Measurements from ENCODE around the gene TUBD1. TPM values are rescaled to one million over a fixed set of nuclear protein-coding genes. Genes with fewer than 3 reads are reported as not detected.
"Not testable (repeated sequence)": the region's sequence is repeated elsewhere in the genome, so short reads cannot be mapped to it uniquely, and the experiment has no call there.

The TUBD1 gene
- polyA plus RNA-seq, 3 donors, result 18.3 to 25.6 (median 20.9) TPM

DNA sequence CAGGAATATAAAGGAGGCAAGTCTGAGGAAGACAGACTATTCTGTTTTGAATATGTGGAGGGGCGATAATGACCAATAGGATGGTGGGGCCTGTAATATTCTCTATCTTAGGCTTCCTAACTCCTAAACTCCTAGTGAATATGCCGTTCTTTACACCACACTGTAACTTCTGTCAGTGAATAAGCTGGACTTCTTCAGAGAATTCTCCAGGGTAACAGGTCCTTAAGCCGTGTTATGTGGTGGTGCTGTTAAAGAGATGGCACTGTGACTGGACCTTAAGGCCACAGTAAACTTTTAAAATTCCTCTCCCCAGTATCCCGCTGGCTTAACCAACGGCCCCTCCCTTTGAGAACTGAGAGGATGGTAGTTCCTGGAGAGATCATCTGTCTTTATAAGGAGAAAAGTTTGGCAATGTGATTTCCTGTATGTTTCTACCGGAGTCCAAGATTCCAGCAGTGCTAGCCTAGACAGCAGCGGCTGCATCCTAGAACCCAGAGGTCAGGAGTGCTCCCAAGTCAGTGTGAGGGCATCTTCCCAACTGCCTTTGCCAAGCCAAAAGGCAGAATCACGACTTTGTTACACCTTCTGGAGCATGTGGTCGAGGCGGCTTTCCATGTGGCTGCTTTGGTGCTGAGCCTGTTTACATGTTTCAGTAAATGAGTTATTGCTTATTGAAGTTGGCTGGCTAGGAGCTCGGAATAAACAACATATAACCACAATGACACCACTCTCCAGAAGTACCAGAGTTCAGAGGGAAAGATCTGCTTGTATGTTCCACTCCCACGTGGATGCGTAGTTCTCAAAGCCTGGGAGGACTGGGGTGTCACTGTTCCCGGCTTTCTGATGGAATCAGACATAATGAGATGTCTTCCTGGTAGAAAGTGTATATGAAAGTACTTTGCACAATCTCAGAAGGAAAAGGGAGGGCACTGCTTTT is 41.0 kb downstream of the TUBD1 start:
- DNase-seq (ENCODE audit: extremely low read depth in 1 of 11, low read depth in 9 of 11, low spot score in 4 of 11), result peak in 1 of 11 donors; percentile 51

DNA sequence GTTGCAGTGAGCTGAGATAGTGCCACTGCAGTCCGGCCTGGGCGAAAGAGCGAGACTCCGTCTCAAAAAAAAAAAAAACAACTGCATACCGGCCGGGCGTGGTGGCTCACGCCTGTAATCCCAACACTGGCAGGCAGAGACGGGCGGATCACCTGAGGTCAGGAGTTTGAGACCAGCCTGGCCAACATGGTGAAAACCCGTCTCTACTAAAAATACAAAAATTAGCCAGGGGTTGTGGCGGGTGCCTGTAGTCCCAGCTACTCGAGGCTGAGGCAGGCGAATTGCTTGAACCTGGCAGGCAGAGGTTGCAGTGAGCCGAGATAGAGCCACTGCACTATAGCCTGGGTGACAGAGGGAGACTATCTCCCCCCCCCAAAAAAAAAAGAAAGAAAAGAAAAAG is 42.4 kb downstream of the TUBD1 start:
- DNase-seq (ENCODE audit: extremely low read depth in 1 of 11, low read depth in 9 of 11, low spot score in 4 of 11), result not testable (repeated sequence)

DNA sequence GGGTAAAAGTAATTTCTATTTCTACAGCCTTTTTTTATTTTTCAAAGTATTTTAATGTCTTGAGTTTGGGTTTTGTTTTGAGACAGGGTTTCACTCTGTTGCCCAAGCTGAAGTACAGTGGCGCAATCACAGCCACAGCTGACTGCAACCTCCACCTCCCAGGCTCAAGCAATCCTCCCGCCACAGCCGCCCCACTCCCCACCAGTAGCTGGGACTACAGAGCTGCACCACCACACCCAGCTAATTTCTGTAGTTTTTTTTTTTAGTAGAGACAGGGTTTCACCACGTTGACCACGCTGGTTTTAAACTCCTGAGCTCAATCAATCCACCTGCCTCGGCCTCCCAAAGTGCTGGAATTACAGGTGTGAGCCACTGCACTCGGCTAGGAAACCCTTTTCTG is 44.0 kb downstream of the TUBD1 start:
- no peak for DNase-seq (ENCODE audit: extremely low read depth in 1 of 11, low read depth in 9 of 11, low spot score in 4 of 11)

DNA sequence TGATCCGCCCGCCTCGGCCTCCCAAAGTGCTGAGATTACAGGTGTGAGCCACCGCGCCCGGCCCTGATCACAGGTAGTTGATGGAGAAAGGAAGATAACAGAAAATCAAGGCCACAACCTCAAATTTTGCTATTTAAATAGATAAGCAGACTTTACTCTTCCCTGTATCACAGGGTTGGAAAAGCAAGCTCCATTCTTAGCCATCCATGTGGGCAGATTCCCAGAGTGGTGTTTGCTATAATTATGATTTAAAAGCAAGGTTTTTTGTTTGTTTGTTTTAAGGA is 44.4 kb downstream of the TUBD1 start:
- no peak for DNase-seq (ENCODE audit: extremely low read depth in 1 of 11, low read depth in 9 of 11, low spot score in 4 of 11)

DNA sequence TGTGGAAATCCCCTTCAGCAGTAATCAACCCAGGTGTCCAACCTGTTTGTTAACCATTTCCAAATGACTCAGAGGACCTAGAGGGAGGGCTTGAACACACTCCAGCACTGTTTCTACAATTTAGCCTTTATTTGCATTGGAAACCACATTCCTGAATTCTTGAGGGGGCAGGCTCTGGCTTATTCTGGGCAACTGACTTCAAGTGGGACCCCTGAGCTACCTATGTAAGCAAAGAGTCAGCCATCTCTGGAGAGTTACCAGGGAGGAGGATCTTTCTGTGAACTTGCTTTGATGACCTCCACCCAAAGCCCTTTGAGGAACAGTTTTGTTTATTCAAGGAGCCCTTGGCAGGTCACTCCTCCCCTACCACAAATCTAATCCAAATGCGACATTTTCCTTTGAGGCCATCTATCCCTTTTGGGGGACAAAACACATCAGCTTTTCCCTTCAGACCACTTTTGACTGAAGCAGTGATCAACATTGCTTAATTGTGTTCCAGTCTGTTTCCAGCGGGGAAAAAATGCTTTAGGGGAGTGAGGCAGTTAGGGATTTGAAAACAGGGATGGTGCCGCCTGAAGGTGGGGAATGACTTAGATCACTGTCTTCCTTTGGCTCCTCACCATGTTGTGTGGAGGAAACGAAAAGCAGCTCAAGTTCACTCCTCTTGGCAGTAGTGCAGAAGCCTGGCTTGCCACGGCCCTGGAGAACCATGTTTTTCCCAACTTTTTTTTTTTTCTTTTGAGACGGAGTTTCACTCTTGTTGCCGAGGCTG is 46.2 kb downstream of the TUBD1 start:
- DNase-seq (ENCODE audit: extremely low read depth in 1 of 11, low read depth in 9 of 11, low spot score in 4 of 11), result peak in 1 of 11 donors; percentile 53

DNA sequence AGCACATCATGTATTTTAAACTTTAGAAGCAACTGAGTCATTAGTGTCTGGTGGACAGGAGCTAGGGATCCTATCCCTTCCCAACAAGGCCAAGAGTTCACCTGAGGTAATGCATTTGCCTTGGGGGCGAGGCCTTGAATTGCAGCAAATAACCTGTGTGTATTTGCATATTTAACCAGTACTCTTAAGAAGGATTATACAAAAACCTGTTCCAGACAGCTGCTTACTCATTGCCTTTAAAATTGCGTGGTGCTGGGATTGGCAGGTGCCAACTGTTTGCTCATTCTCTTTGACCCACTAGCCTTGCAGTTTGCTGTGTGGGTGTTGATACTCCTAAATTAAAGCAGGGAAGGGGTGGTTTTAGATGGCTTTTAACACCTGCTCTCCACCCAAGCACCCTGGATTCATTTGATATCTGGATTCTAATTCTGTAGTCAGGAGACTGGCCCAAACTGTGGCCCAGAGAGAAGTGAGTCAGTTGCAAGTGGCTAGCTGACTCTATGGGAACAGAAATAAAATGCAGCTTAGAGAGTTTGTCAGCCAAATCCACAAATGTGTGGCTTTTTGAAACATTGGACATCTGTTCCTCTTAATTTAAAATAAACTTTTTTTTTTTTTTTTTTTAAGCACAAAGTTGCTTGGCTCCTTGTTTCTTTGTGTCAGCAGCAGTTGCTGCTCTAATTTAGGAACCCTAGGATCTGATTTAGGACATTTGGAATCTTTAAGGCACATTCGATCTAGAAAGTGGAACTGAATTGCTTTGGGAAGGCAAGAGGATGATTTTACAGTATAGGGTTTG is 46.9 kb downstream of the TUBD1 start:
- no peak for DNase-seq (ENCODE audit: extremely low read depth in 1 of 11, low read depth in 9 of 11, low spot score in 4 of 11)

DNA sequence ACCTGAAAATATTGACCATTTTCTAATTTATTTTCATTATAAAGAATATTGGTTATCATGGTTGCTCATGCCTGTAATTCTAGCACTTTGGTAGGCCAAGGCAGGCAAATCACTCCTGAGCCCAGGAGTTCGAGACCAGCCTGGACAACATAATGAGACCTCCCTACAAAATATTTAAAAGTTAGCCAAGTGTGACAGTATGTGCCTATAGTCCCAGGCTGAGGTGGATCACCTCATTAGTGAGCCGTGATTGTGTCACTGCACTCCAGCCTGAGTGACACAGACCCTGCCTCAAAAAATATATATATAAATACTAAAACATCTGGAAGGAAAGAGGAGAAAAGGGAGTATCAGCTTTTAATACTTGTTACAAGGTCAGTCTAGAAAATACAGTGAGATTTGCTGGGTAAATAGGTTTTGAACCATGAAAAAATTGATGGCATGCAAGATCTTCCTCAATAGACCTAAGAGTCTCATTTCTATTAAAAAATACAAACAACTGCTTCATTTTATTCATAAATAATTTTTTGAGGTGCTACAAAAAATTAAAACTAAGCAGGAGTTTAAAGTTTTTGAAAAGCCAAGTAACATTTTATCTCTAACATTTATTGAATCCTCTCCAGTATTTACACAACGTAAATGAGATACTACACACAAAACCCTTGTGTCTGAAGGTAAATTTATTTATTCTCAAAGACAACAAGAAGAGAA is 47.7 kb downstream of the TUBD1 start:
- no peak for DNase-seq (ENCODE audit: extremely low read depth in 1 of 11, low read depth in 9 of 11, low spot score in 4 of 11)

DNA sequence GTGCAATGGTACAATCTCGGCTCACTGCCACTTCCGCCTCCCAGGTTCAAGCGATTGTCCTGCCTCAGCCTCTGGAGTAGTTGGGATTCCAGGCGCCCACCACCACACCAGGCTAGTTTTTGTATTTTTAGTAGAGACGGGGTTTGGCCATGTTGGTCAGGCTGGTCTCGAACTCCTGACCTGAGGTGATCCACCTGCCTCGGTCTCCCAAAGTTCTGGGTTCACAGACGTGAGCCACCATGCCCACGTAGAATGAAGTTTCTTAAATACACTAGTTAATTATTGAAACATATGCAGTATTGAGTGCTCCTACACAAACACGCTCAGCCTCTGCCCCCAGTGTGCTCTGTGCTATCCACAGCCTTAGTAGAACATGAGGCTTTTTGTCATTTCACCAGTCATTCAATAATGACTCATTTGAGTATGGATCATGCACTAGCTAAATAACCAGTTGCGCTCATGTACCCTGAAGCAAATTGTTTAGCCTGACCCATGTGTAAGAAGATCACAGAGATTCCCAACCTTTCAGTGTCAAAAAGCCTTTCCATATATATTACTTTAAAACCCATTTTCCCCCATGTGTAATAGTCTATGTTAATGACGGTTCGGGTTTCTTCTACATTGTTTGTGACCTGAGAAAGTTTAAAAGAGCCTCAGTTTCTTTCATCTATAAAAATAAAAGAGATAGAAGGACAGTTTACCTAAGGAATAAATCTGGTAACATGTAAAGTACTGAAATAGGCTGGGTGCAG is 49.7 kb downstream of the TUBD1 start:
- DNase-seq (ENCODE audit: extremely low read depth in 1 of 11, low read depth in 9 of 11, low spot score in 4 of 11), result no peak

DNA sequence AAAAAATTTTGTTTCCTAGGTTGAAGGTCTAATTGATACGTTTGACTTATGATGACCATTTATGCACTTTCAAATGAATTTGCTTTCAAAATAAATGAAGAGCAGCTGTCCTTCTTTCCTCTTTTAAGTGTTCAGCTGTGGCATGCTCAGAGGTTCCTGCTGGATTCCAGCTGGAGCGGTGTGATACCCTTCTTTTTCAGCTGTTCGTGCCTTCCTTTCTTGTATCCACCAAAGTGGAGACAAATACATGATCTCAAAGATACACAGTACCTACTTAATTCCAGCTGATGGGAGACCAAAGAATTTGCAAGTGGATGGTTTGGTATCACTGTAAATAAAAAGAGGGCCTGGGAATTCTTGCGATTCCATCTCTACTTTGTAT is 50.9 kb downstream of the TUBD1 start:
- not testable (repeated sequence) for DNase-seq (ENCODE audit: extremely low read depth in 1 of 11, low read depth in 9 of 11, low spot score in 4 of 11)

DNA sequence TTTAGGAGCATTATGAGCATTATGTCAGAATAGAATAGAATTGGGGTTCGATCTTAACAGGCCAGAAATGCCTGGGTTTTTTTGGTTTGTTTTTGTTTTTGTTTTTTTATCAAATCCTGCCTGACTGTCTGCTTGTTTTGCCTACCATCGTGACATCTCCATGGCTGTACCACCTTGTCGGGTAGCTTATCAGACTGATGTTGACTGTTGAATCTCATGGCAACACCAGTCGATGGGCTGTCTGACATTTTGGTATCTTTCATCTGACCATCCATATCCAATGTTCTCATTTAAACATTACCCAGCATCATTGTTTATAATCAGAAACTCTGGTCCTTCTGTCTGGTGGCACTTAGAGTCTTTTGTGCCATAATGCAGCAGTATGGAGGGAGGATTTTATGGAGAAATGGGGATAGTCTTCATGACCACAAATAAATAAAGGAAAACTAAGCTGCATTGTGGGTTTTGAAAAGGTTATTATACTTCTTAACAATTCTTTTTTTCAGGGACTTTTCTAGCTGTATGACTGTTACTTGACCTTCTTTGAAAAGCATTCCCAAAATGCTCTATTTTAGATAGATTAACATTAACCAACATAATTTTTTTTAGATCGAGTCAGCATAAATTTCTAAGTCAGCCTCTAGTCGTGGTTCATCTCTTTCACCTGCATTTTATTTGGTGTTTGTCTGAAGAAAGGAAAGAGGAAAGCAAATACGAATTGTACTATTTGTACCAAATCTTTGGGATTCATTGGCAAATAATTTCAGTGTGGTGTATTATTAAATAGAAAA is 51.5 kb downstream of the TUBD1 start:
- DNase-seq (ENCODE audit: extremely low read depth in 1 of 11, low read depth in 9 of 11, low spot score in 4 of 11), result not testable (repeated sequence)

DNA sequence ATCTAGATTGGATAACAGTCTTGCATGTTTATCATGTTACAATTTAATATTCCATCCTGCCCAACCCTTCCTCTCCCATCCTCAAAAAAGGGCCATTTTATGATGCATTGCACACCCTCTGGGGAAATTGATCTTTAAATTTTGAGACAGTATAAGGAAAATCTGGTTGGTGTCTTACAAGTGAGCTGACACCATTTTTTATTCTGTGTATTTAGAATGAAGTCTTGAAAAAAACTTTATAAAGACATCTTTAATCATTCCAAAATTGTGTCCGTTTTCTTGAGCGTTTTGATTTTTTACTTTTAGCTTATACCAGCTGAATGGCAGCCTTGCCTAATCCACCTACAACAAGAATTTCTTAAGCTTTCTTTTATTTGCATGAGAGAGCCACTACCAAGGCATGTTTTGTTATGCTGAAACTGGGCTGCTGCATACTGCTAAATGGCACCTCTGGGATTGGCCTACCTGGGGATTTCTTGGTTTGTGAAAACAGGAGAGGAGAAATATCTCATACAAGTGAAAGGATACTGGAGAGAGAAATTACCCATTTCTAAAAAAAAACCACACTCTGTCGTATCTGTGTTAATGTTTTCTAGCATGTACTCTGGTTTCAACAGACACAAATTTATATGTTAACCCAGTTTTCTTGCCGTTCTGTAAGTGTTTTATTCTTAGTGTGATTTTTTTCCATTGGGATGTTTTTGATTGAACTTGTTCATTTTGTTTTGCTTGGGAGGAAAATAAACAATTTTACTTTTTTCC is 52.2 kb downstream of the TUBD1 start:
- DNase-seq (ENCODE audit: extremely low read depth in 1 of 11, low read depth in 9 of 11, low spot score in 4 of 11), result no peak

DNA sequence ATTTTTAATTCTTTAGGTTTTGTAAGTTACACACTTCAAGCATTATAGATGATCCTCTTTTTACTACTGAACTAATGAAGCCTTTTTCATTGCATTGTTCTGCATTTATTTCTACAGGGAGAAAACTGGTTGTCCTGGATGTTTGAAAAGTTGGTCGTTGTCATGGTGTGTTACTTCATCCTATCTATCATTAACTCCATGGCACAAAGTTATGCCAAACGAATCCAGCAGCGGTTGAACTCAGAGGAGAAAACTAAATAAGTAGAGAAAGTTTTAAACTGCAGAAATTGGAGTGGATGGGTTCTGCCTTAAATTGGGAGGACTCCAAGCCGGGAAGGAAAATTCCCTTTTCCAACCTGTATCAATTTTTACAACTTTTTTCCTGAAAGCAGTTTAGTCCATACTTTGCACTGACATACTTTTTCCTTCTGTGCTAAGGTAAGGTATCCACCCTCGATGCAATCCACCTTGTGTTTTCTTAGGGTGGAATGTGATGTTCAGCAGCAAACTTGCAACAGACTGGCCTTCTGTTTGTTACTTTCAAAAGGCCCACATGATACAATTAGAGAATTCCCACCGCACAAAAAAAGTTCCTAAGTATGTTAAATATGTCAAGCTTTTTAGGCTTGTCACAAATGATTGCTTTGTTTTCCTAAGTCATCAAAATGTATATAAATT is 53.0 kb downstream of the TUBD1 start:
- DNase-seq (ENCODE audit: extremely low read depth in 1 of 11, low read depth in 9 of 11, low spot score in 4 of 11), result no peak

DNA sequence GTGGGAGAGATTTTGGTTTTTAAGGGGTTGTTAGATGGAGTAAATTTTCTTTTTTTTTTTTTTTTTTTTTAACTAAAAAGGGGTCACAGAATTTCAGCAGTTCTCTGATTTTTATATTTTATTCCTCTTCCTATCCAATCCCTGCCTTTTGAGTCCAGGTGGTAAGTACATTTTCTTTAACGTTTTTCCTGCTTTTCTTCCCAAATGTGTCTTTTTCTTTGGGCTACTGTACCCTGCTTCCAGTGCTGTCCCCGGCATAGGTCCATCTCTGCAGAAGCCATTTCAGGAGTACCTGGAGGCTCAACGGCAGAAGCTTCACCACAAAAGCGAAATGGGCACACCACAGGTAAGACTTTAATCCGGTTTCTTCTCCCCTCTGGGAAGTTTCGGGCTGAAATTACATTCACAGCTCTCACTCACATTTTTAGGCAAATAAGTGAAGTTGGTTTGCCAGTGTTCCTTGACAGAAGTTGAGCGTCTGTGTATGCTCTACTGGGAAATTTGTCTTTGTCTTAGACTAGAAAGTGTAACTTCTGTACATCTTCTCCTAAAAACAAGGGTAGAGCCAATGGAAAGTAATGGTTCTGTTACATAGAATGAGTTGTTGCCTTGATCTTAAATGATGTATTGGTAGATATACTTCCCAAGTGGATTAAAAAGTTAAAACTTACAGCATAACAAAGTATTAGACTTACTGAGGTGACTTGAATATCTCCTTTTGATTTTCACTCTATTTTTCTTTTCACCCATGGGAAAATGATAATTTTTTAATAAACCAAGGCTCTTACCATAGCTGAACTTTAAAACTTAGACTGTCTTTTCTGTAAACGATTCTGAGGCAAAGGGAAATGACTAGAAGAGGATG is 54.5 kb downstream of the TUBD1 start:
- no peak for DNase-seq (ENCODE audit: extremely low read depth in 1 of 11, low read depth in 9 of 11, low spot score in 4 of 11)

DNA sequence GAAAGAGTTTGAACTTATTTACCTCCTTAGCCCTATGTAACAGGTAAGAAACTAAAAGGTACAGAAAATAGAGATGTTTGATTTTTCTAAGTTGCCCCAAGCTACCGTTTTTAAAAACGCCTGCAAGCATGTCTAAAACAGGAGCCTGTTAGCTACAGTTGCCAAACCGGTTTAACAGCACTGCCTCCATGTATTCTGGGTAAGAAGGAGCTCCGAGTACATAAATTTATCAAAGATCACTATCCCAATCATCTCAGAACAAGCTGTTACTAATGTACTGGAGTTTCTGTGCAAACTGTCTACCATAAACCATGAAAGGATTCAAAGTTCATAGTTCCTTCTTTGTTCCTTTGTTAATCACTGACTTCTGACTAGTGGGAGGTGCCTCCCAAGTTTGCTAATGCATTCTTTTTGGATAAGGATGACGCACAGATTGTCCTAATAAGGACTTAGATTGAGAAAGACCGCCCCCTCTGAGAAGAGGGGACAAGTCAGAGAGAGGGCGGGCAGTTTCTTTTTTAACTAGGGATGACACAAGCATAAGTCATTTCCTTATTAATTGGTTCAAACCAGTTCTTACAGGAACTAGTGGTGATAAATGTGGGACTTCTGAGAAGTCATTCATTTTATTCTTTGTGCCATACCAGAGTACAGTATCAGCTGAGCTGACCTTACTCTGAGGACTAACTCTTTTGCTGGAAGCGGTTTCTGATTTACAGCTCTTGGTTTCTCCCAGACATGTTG is 55.3 kb downstream of the TUBD1 start:
- DNase-seq (ENCODE audit: extremely low read depth in 1 of 11, low read depth in 9 of 11, low spot score in 4 of 11), result peak; percentile 70 to 97 (median 89)

DNA sequence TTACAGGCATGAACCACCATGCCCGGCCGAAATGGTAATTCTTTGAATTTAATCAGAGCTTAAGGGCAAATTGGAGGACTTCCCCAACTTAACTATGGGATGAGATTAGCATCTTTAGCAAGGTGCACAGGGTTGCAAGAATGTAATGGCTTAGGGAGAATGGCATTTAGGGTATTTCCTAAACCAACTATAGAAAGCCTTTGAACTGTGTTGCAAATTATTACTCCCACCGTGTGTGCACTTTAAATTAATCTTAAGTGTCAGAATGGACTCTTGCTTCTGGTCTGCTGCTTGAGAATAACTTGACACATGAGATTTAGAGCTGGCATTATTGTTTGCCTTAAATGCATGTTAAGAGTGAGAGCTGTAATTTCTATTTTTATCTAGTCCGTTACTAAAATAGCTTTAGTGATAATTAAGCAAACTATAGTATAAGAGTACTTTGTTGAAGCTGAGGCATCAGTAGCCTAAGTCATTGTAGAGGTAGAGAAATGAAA is 59.8 kb downstream of the TUBD1 start:
- DNase-seq (ENCODE audit: extremely low read depth in 1 of 11, low read depth in 9 of 11, low spot score in 4 of 11), result no peak
